ENCODE results near the gene RBBP9. TPM values are rescaled to one million over a fixed set of nuclear protein-coding genes. Genes with fewer than 3 reads are reported as not detected.

The RBBP9 gene
- total and polyA plus RNA-seq, 3 donors from 2014 or later: 8.9 to 13.6 (median 11.6) TPM

GRCh38 chr20:18541741-18542140, 44.7 kb upstream of the RBBP9 start:
- no peak overlapping the region for H3K4me3 ChIP-seq
- DNase-seq: no peak
- WGBS, 2 donors: 91 to 94% methylated on average over 5 of the region's 5 CpGs
- no peaks in the 10 kb centered on the region for H3K36me3 ChIP-seq (ENCODE audit: low read depth, missing control alignments)
- no peak overlapping the region for H3K27ac ChIP-seq
- H3K27me3 ChIP-seq: no peaks in the 10 kb centered on the region
- intact Hi-C loops (cut with DNase I; ENCODE audit: low total_unique reads): no loop called here
- TF ChIP-seq POLR2A (IDR thresholded peaks at IDR 0.05): no peak
- no peak for TF ChIP-seq CTCF (IDR thresholded peaks at IDR 0.05)
- no peaks in the 10 kb centered on the region for H3K9me3 ChIP-seq
- H3K4me1 ChIP-seq: no peaks in the 10 kb centered on the region

DNA sequence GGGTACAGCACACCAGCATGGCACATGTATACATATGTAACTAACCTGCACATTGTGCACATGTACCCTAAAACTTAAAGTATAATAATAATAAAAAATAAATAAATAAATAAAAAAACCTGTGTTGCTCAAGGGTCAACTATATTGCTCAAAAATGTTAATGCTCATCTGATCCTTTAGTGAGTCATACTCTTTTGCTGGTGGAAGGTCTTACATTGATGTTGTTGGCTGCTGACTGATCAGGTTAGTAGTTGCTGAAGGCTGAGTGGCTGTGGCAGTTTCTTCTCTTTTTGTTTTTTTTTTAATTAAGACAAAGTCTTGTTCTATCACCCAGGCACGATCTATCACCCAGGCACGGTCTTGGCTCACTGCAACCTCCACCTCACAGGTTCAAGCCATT, 40.6 kb upstream of the RBBP9 start:
- Histone ChIP-seq H3K4me1 (no peaks in the 10 kb centered on the region), H3K4me3 (no peak overlapping the region), H3K9me3 (no peaks in the 10 kb centered on the region), H3K36me3 (ENCODE audit: low read depth, missing control alignments) (no peaks in the 10 kb centered on the region), H3K27ac (no peak overlapping the region), H3K27me3 (no peaks in the 10 kb centered on the region)
- TF ChIP-seq POLR2A (IDR thresholded peaks at IDR 0.05): no peak
- no peak for TF ChIP-seq CTCF (IDR thresholded peaks at IDR 0.05)
- 91 to 92% methylated on average over 2 of the region's 2 CpGs for WGBS, 2 donors
- no peak for DNase-seq
- intact Hi-C loops (cut with DNase I; ENCODE audit: low total_unique reads): no loop called here

- Histone ChIP-seq H3K27ac (no peak overlapping the region), H3K4me3 (no peak overlapping the region), H3K27me3 (no peaks in the 10 kb centered on the region), H3K4me1 (no peaks in the 10 kb centered on the region), H3K36me3 (ENCODE audit: low read depth, missing control alignments) (no peaks in the 10 kb centered on the region), H3K9me3 (no peaks in the 10 kb centered on the region)
- DNase-seq: no peak
- no peak for TF ChIP-seq CTCF (IDR thresholded peaks at IDR 0.05)
- no peak for TF ChIP-seq POLR2A (IDR thresholded peaks at IDR 0.05)
- intact Hi-C loops (cut with DNase I; ENCODE audit: low total_unique reads): no loop called here
- 79 to 95% methylated on average over 6 of the region's 6 CpGs for WGBS, 2 donors
These were observed 37.1 kb upstream of the RBBP9 start for GRCh38 chr20:18533978-18534644.

DNA sequence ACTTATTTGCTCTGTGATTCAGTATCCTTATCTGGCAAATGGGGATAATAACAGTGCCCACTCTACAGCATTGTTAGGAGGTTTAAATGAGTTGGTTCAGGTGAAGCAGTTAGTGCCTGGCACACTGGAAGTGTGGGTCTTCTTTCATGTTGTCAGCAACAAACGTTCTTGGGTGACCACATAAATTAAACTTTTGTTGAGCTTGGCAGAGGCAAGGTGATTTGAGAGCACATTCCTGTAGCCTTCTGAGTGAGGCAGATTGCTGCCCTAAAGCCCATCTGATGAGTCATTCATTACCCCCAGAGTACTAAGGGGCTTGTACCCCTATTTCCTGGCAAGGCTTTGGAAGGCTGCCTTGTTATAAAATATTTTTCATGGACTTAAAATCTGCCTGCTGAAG, 36.5 kb upstream of the RBBP9 start:
- DNase-seq: no peak

More for the DNA sequence above, 36.5 kb upstream of the RBBP9 start:
- no peak overlapping the region for H3K27ac ChIP-seq
- intact Hi-C loops (cut with DNase I; ENCODE audit: low total_unique reads): no loop called here
- 63 to 67% methylated on average over 1 of the region's 1 CpG for WGBS, 2 donors
- H3K27me3 ChIP-seq: no peaks in the 10 kb centered on the region
- TF ChIP-seq CTCF (IDR thresholded peaks at IDR 0.05): no peak
- no peak for TF ChIP-seq POLR2A (IDR thresholded peaks at IDR 0.05)
- no peak overlapping the region for H3K4me3 ChIP-seq
- no peaks in the 10 kb centered on the region for H3K4me1 ChIP-seq
- H3K36me3 ChIP-seq (ENCODE audit: low read depth, missing control alignments): no peaks in the 10 kb centered on the region
- H3K9me3 ChIP-seq: no peaks in the 10 kb centered on the region

All from testis (tissue), 3 donors.